Vagina (tissue), 2 donors: ENCODE results near the gene TMEM38B. TPM values are rescaled to one million over a fixed set of nuclear protein-coding genes. Genes with fewer than 3 reads are reported as not detected.

Experiments used
- DNase-seq, 2 donors: peaks; one replicate each; pipeline ENCODE4 v3.0.0-alpha.2; 2017; ENCODE audit errors: extremely low spot score in 2 of 2
- H3K27ac ChIP-seq: fragments of 200-600 bp; sonication (generic); one replicate; pipeline ENCODE4 v1.5.1; 2019
- H3K27me3 ChIP-seq: fragments of 200-600 bp; sonication (generic); one replicate; pipeline ENCODE4 v1.5.1; 2019
- H3K36me3 ChIP-seq, 2 donors: fragments of 200-600 bp; sonication (generic); one replicate each; pipeline ENCODE4 v1.5.1; 2017 to 2019
- H3K4me1 ChIP-seq: fragments of 200-600 bp; sonication (generic); one replicate; pipeline ENCODE4 v1.5.1; 2019
- H3K4me3 ChIP-seq, 2 donors: fragments of 200-600 bp; sonication (generic); 1 replicate in 1 of 2; 2 replicates in 1 of 2; pipeline ENCODE4 v1.5.1; 2016 to 2019
- H3K9me3 ChIP-seq: fragments of 200-600 bp; sonication (generic); one replicate; pipeline ENCODE4 v1.5.1; 2019
- POLR2A ChIP-seq, 2 donors: fragments of 450-650 bp; IDR thresholded peaks; one replicate each; pipeline ENCODE4 v1.6.1; 2017; ENCODE audit warnings: antibody characterized with exemption in 2 of 2, mild to moderate bottlenecking in 2 of 2, moderate library complexity in 2 of 2
- POLR2AphosphoS5 ChIP-seq, 2 donors: sonication (generic); formaldehyde crosslinking; IDR thresholded peaks; one replicate each; pipeline ENCODE4 v1.9.0; 2017; ENCODE audit warnings: antibody characterized with exemption in 2 of 2, mild to moderate bottlenecking in 2 of 2, low read depth in 1 of 2; ENCODE audit not compliant: insufficient read depth in 1 of 2
- intact Hi-C: fragments of 100-400 bp; cut with DNase I; formaldehyde crosslinking; loops from one replicate; pipeline ENCODE4 v1.15.1; 2023
- total RNA-seq: library from RNA; depleted of rRNA; stranded (reverse); fragments of >200 nt; gene quantifications from one replicate; pipeline ENCODE4 v1.2.3, GENCODE V29; 2016
- TF ChIP-seq, protein P1 (sequence below), 3 experiments: fragments of 450-650 bp in 2 of 3; fragments of 200-600 bp in 1 of 3; sonication (generic) in 1 of 3; IDR thresholded peaks; one replicate each; pipeline ENCODE4 v1.5.1; 2017 to 2019; ENCODE audit warnings: antibody characterized with exemption in 3 of 3, mild to moderate bottlenecking in 2 of 3, moderate library complexity in 2 of 3

TMEM38B gene
- total RNA-seq, 1 donor from 2014 or later = 30.4 TPM

DNA sequence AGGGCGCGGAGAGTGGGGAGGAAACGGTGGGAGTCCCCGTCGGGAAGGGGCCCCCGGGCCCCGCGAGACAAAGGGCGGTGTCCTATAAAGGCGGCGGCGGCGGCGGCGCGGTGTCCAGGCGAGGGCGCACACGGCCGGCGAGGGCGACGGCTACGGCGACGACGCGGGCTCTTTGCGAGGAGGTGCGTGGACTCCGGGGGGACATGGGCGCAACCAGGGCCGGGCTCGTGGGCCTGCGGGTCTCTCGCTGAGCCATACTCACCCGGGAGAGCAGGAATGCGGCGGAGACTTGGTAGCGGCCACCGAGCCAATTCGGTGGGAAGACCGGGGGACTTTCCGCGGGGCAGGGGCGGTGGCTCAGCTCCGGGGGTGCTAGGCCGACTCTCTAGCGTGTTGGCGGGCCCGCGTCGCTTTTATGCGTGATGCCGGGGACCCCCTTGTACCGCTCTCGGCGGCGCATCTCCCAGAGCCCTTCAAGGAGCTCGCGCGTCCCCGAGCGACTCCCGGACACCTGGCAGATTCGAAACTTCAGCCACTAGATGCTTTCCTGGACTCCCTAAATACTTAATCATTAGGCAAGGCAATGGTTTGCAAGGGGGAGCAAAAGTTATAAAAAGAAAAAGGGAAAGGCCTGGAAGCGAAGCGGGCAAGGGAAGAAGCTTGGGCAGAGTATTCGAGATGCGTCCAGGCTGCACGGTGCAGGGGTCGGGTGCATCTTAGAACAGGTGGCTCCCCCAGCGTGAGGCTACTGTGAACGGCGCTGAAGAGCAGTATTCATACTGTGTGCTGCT is 38.0 kb upstream of the TMEM38B start:
- no peak for DNase-seq
- Histone ChIP-seq H3K9me3 (no peaks in the 10 kb centered on the region), H3K4me3 (peak overlapping the region; percentile 41 to 55), H3K27me3 (no peaks in the 10 kb centered on the region), H3K4me1 (peaks cover 13% of the 10 kb centered on the region), H3K27ac (no peak overlapping the region), H3K36me3 (no peaks in the 10 kb centered on the region)
- TF ChIP-seq, protein P1, sequence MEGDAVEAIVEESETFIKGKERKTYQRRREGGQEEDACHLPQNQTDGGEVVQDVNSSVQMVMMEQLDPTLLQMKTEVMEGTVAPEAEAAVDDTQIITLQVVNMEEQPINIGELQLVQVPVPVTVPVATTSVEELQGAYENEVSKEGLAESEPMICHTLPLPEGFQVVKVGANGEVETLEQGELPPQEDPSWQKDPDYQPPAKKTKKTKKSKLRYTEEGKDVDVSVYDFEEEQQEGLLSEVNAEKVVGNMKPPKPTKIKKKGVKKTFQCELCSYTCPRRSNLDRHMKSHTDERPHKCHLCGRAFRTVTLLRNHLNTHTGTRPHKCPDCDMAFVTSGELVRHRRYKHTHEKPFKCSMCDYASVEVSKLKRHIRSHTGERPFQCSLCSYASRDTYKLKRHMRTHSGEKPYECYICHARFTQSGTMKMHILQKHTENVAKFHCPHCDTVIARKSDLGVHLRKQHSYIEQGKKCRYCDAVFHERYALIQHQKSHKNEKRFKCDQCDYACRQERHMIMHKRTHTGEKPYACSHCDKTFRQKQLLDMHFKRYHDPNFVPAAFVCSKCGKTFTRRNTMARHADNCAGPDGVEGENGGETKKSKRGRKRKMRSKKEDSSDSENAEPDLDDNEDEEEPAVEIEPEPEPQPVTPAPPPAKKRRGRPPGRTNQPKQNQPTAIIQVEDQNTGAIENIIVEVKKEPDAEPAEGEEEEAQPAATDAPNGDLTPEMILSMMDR (IDR thresholded peaks at IDR 0.05) = no peak
- TF ChIP-seq POLR2AphosphoS5 (IDR thresholded peaks at IDR 0.05; ENCODE audit: insufficient read depth in 1 of 2, low read depth in 1 of 2) (no peak), POLR2A (IDR thresholded peaks at IDR 0.05) (no peak)
- intact Hi-C loops = no loop called here

DNA sequence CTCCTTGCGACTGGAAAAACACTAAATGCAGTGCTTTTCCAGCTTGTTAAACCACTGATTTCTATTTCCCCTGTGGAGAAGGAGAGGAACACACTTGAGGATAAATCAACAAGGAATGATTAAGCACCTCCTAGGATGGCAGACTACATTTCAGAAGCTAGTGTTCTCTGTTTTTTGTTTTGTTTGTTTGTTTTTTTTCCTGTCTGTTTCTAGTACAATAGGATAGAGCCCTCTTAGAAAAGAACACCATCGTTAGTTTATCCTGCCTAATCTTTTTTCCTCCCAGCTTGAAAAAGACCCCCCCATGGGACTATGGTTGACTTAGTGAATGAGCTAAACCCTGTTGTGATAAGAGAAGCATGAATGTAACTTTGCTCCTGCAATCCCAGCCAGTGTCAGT is 36.0 kb upstream of the TMEM38B start:
- no peaks in the 10 kb centered on the region for H3K9me3 ChIP-seq
- H3K36me3 ChIP-seq = no peaks in the 10 kb centered on the region
- TF ChIP-seq POLR2AphosphoS5 (IDR thresholded peaks at IDR 0.05; ENCODE audit: insufficient read depth in 1 of 2, low read depth in 1 of 2) = no peak
- TF ChIP-seq POLR2A (IDR thresholded peaks at IDR 0.05) = no peak
- TF ChIP-seq, protein P1 (IDR thresholded peaks at IDR 0.05) = no peak
- peaks cover 13% of the 10 kb centered on the region for H3K4me1 ChIP-seq
- H3K4me3 ChIP-seq = no peak overlapping the region
- no peaks in the 10 kb centered on the region for H3K27me3 ChIP-seq
- DNase-seq = no peak
- intact Hi-C loops = no loop called here
- no peak overlapping the region for H3K27ac ChIP-seq

DNA sequence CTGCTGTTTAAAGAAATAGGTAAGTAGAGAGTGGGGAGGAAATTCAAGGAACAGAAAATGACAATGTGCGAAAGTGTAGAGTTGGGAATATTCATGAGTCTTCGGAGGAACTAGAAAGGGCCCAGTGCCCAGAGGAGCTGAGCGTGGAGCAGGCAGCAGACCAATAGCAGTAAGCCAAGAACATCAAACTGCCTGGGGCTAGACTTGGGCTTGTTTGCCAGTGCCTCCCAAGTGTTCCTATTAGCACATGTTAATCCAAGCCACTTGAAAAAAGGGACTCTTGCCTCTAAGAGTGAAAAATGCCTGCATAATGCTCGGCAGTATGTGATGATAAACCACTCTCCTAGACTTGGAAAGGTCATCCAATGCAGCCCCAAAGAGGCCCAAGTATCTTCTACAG is 33.3 kb upstream of the TMEM38B start:
- no peak overlapping the region for H3K4me3 ChIP-seq
- TF ChIP-seq POLR2AphosphoS5 (IDR thresholded peaks at IDR 0.05; ENCODE audit: insufficient read depth in 1 of 2, low read depth in 1 of 2) = no peak
- TF ChIP-seq POLR2A (IDR thresholded peaks at IDR 0.05) = no peak
- TF ChIP-seq, protein P1 (IDR thresholded peaks at IDR 0.05) = no peak
- no peaks in the 10 kb centered on the region for H3K9me3 ChIP-seq
- H3K36me3 ChIP-seq = no peaks in the 10 kb centered on the region
- H3K27ac ChIP-seq = no peak overlapping the region
- peaks cover 9% of the 10 kb centered on the region for H3K4me1 ChIP-seq
- DNase-seq = no peak
- H3K27me3 ChIP-seq = no peaks in the 10 kb centered on the region
- intact Hi-C loops = no loop called here

DNA sequence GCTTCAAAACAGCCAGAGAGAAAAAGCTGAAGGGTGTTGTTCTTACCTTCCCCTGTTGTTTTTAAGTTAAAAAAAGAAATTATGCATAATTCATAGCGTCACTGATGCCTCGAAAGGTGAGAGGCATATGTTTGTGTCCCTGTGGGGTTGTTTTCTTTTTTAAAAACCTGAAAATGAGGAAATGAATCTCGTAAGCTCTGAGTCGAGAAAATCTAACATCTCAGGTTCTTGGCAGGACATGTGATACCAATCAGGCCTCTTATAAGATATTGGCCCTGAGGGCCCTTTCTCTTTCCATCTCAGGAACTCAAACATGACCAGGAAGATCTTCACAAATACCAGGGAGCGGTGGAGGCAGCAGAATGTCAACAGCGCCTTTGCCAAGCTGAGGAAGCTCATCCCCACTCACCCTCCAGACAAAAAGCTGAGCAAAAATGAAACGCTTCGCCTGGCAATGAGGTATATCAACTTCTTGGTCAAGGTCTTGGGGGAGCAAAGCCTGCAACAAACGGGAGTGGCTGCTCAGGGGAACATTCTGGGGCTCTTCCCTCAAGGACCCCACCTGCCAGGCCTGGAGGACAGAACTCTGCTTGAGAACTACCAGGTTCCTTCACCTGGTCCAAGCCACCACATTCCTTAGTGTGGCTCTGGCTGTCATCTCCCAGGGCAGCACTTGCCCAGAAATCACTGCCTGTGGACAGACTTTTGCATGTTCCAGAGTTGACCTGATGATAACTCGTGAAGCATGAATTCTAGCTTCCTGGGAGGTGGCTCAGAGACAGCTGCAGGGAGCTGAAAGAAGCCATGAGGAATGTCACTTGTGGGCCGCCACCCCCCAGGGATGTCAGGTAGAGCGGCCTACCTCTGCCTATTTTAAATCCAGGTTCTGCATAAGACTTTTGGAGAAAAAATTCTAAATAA is 31.9 kb upstream of the TMEM38B start, which contains the start of gene TAL2:
TSS of gene TAL2 (plus strand) at position 274 of the 921 bp plus-strand sequence. CDS start at position 314, 40 bp downstream.
- H3K36me3 ChIP-seq = no peaks in the 10 kb centered on the region
- H3K27me3 ChIP-seq = no peaks in the 10 kb centered on the region
- DNase-seq = peak in 1 of 2 donors; percentile 42
- no peak within 1 kb of the TSS for H3K27ac ChIP-seq
- no peaks in the 10 kb centered on the region for H3K9me3 ChIP-seq
- TF ChIP-seq, protein P1 (IDR thresholded peaks at IDR 0.05) = no peak
- no peak for TF ChIP-seq POLR2AphosphoS5 (IDR thresholded peaks at IDR 0.05; ENCODE audit: insufficient read depth in 1 of 2, low read depth in 1 of 2)
- no peak for TF ChIP-seq POLR2A (IDR thresholded peaks at IDR 0.05)
- intact Hi-C loops = no loop called here
- no peak within 1 kb of the TSS for H3K4me3 ChIP-seq
- H3K4me1 ChIP-seq = no peaks in the 10 kb centered on the region
